Keratinocyte (primary cell): ENCODE data around the gene CPSF3. TPM values are rescaled to one million over a fixed set of nuclear protein-coding genes. Genes with fewer than 3 reads are reported as not detected.

Source experiments
- DNase-seq: peaks from one replicate; pipeline ENCODE4 v3.0.0-alpha.2; 2011; ENCODE audit warnings: low read depth, missing footprints, low spot score
- FAIRE-seq: peaks from 2 replicates; lab custom pipeline; 2011; peaks lifted over from hg19 to GRCh38; lab: Jason Lieb, UNC
- H2AFZ ChIP-seq: 2 replicates; pipeline ENCODE4 v1.6.0; 2012; ENCODE audit warnings: low read length, control low read depth, inconsistent platforms; ENCODE audit not compliant: control insufficient read depth
- H3K27ac ChIP-seq: 2 replicates; pipeline ENCODE4 v1.5.1; 2011; ENCODE audit warnings: low read length; ENCODE audit not compliant: control insufficient read depth, insufficient read depth
- H3K27me3 ChIP-seq: 3 replicates; pipeline ENCODE4 v1.6.0; 2011; ENCODE audit warnings: low read length; ENCODE audit not compliant: control insufficient read depth, insufficient read depth; ENCODE audit errors: extremely low read depth
- H3K36me3 ChIP-seq, 2 experiments: 2 replicates in 1 of 2; 3 replicates in 1 of 2; pipeline ENCODE4 v1.5.1; 2011; ENCODE audit warnings: low read length in 2 of 2, mild to moderate bottlenecking in 1 of 2; ENCODE audit not compliant: control insufficient read depth in 2 of 2, insufficient read depth in 2 of 2; ENCODE audit errors: extremely low read depth in 1 of 2
- H3K4me1 ChIP-seq: 3 replicates; pipeline ENCODE4 v1.5.1; 2011; ENCODE audit warnings: low read length; ENCODE audit not compliant: control insufficient read depth, insufficient read depth; ENCODE audit errors: extremely low read depth
- H3K4me2 ChIP-seq: 3 replicates; pipeline ENCODE4 v1.6.0; 2011; ENCODE audit warnings: low read depth, low read length; ENCODE audit not compliant: control insufficient read depth, insufficient read depth; ENCODE audit errors: extremely low read depth
- H3K4me3 ChIP-seq, 3 experiments: fragments of 200-600 bp in 1 of 3; sonication (generic) in 1 of 3; 2 replicates in 2 of 3; 3 replicates in 1 of 3; pipeline ENCODE4 v1.5.1; 2011 to 2016; ENCODE audit warnings: low read length in 3 of 3, mild to moderate bottlenecking in 3 of 3, control low read depth in 2 of 3, inconsistent platforms in 1 of 3, low read depth in 1 of 3, mixed read lengths in 1 of 3, mixed run types in 1 of 3, moderate library complexity in 1 of 3; ENCODE audit not compliant: control insufficient read depth in 2 of 3, insufficient read depth in 2 of 3; ENCODE audit errors: extremely low read depth in 1 of 3
- H3K79me2 ChIP-seq: 2 replicates; pipeline ENCODE4 v1.6.0; 2012; ENCODE audit warnings: low read length; ENCODE audit not compliant: control insufficient read depth, insufficient read depth
- H3K9ac ChIP-seq: 3 replicates; pipeline ENCODE4 v1.6.0; 2011; ENCODE audit warnings: low read length; ENCODE audit not compliant: control insufficient read depth, insufficient read depth; ENCODE audit errors: extremely low read depth
- H3K9me1 ChIP-seq: 3 replicates; pipeline ENCODE4 v1.6.0; 2011; ENCODE audit warnings: low read length; ENCODE audit not compliant: control insufficient read depth, insufficient read depth; ENCODE audit errors: extremely low read depth
- H3K9me3 ChIP-seq: 2 replicates; pipeline ENCODE4 v1.5.1; 2012; ENCODE audit warnings: low read depth, low read length; ENCODE audit not compliant: control insufficient read depth
- H4K20me1 ChIP-seq: 3 replicates; pipeline ENCODE4 v1.6.0; 2011; ENCODE audit warnings: low read length; ENCODE audit not compliant: control insufficient read depth, insufficient read depth; ENCODE audit errors: extremely low read depth
- EZH2 ChIP-seq: IDR thresholded peaks from one replicate; pipeline ENCODE4 v1.6.1; 2012; ENCODE audit warnings: inconsistent platforms, mild to moderate bottlenecking, low read length, moderate library complexity
- dilution Hi-C: fragments of 300-500 bp; cut with MboI; formaldehyde crosslinking; loops from one replicate; pipeline ENCODE4 v1.7.0; 2020; ENCODE audit warnings: low sequenced_read_pairs; ENCODE audit not compliant: extremely low pct_ligation_motif_present
- polyA plus RNA-seq, 5 experiments: library from polyadenylated mRNA; depleted of rRNA in 3 of 5; stranded (reverse) in 3 of 5; stranded (forward) in 1 of 5; unstranded in 1 of 5; fragments of >200 nt; gene quantifications; 1 replicate in 1 of 5; 2 replicates in 3 of 5; 3 replicates in 1 of 5; pipeline versions ENCODE4 v1.2.1 to v1.2.3, GENCODE V29; 2011 to 2012; ENCODE audit warnings: missing spikeins in 2 of 5, low read depth in 1 of 5, low replicate concordance in 1 of 5
- TF ChIP-seq, protein P1 (sequence below), 3 experiments: IDR thresholded peaks in 1 of 3; conservative IDR thresholded peaks in 1 of 3; optimal IDR thresholded peaks in 1 of 3; 2 replicates in 2 of 3; 3 replicates in 1 of 3; pipeline versions ENCODE3 to v1.5.1; 2011; ENCODE audit warnings: low read length in 3 of 3, mild to moderate bottlenecking in 3 of 3, moderate library complexity in 2 of 3, control low read depth in 1 of 3, inconsistent platforms in 1 of 3; ENCODE audit not compliant: insufficient read depth in 2 of 3; ENCODE audit errors: extremely low read depth in 1 of 3

The CPSF3 gene
- polyA plus RNA-seq, 1 donor (not counting 4 experiments of a cell fraction or from before 2014, with no cell fraction given): 31.1 TPM

DNA sequence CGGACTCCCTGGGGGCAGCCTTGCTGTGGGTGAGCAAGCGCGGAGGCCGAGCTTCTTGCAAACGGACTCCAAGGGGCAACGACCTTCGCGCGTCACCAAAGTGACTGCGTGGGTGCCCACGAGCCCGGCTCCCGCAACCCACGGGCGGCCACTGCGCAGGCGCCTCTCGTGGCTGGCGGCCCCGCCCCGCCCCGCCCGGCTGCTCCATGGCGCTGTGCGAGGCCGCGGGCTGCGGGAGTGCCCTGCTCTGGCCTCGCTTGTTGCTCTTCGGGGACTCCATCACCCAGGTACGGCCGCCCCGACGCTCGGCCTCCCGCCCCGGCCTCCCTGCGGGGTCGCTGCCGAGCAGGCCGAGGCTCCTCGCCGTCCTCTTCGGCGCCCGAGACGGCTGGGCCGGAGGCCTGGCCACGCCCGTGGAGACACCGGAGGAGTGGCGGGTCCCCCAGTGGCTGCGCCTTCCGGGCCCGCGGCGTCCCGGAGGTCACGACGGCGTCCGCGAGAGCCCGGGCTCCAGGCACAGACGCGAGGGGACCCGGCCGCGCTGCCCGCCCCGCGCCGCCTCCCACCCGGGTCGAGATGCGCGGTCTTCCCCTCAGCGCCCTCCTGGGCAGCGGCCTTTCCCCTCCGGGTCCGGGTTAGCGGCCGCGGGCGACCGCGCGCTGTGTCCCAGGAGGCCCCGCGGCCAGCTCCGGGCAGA lies 51.1 kb downstream of the CPSF3 start, which contains the start of gene IAH1:
IAH1 (plus strand) TSS at position 191 of the 697 bp plus-strand sequence; CDS start at position 207, 16 bp downstream.
- dilution Hi-C loops: no loop called here
- no peak for DNase-seq

GRCh38 chr2:9477914-9478313 lies 54.5 kb downstream of the CPSF3 start:
- Histone ChIP-seq H2AFZ (no peak overlapping the region), H3K27me3 (no peaks in the 10 kb centered on the region), H3K9ac (no peak overlapping the region), H3K9me1 (no peaks in the 10 kb centered on the region), H3K4me2 (no peak overlapping the region), H3K27ac (no peak overlapping the region), H3K79me2 (peaks cover 14% of the 10 kb centered on the region), H4K20me1 (no peaks in the 10 kb centered on the region), H3K4me3 (no peak overlapping the region), H3K9me3 (peaks cover 3% of the 10 kb centered on the region), H3K4me1 (peaks cover 9% of the 10 kb centered on the region), H3K36me3 (peaks cover 9 to 37% of the 10 kb centered on the region in 2 experiments)
- TF ChIP-seq, protein P1, sequence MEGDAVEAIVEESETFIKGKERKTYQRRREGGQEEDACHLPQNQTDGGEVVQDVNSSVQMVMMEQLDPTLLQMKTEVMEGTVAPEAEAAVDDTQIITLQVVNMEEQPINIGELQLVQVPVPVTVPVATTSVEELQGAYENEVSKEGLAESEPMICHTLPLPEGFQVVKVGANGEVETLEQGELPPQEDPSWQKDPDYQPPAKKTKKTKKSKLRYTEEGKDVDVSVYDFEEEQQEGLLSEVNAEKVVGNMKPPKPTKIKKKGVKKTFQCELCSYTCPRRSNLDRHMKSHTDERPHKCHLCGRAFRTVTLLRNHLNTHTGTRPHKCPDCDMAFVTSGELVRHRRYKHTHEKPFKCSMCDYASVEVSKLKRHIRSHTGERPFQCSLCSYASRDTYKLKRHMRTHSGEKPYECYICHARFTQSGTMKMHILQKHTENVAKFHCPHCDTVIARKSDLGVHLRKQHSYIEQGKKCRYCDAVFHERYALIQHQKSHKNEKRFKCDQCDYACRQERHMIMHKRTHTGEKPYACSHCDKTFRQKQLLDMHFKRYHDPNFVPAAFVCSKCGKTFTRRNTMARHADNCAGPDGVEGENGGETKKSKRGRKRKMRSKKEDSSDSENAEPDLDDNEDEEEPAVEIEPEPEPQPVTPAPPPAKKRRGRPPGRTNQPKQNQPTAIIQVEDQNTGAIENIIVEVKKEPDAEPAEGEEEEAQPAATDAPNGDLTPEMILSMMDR (optimal IDR thresholded peaks at IDR 0.05 in 1 of 3, IDR thresholded peaks at IDR 0.05 in 1 of 3, conservative IDR thresholded peaks at IDR 0.05 in 1 of 3; ENCODE audit: extremely low read depth in 1 of 3, insufficient read depth in 2 of 3, low read length in 3 of 3): no peak
- TF ChIP-seq EZH2: no peak
- dilution Hi-C loops: no loop called here
- FAIRE-seq (no peak), DNase-seq (no peak)

More for the DNA sequence above, 51.1 kb downstream of the CPSF3 start, which contains the start of gene IAH1:
- peak within 1 kb of the TSS; percentile 60 for H3K4me2 ChIP-seq
- no peak for FAIRE-seq
- peaks cover 3% of the 10 kb centered on the region for H3K9me3 ChIP-seq
- H3K9ac ChIP-seq: peak within 1 kb of the TSS; percentile 78
- H3K4me3 ChIP-seq: peak within 1 kb of the TSS; percentile 40 to 79 (median 56)
- H3K4me1 ChIP-seq: peaks cover 9% of the 10 kb centered on the region
- H3K9me1 ChIP-seq: no peaks in the 10 kb centered on the region
- H3K27ac ChIP-seq: peak within 1 kb of the TSS; percentile 10
- peak within 1 kb of the TSS; percentile 67 for H2AFZ ChIP-seq
- H3K79me2 ChIP-seq: peaks cover 14% of the 10 kb centered on the region
- peaks cover 0 to 17% of the 10 kb centered on the region in 2 experiments for H3K36me3 ChIP-seq
- no peaks in the 10 kb centered on the region for H3K27me3 ChIP-seq
- no peaks in the 10 kb centered on the region for H4K20me1 ChIP-seq
- TF ChIP-seq, protein P1 (optimal IDR thresholded peaks at IDR 0.05 in 1 of 3, IDR thresholded peaks at IDR 0.05 in 1 of 3, conservative IDR thresholded peaks at IDR 0.05 in 1 of 3; ENCODE audit: extremely low read depth in 1 of 3, insufficient read depth in 2 of 3, low read length in 3 of 3): no peak
- TF ChIP-seq EZH2: no peak
